GM12892 (cell line): ENCODE data around the gene SDK1.

ENCODE experiments used
- POLR2A ChIP-seq: IDR thresholded peaks from 2 replicates; pipeline ENCODE4 v1.6.1; 2011; ENCODE audit warnings: low read depth, low read length, control low read depth
- TAF1 ChIP-seq: IDR thresholded peaks from 2 replicates; pipeline ENCODE4 v1.6.1; 2011; ENCODE audit warnings: low read depth, mild to moderate bottlenecking, control low read depth, low read length, borderline replicate concordance

DNA sequence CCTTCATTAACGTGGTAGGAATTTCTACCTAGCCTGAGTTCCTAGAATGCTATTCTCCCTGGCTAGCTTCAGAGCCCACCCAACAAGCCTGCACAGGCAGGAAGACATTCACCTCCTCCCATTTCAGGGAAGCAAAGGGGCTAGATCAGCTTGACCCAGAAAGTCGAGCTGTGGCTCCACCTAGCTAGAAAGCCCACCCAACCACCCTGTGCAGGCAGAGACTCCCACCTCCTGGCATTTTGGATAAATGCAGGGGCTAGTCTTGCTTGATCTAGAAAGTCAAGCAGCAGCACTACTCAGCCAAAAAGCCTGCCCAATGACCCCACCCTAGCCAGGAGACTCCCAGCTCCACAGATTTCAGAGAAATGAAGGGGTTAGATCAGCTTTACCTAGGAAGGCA lies 479.5 kb downstream of the SDK1 start:
- TF ChIP-seq POLR2A (no peak), TAF1 (no peak)
